Esophagus muscularis mucosa (tissue), 3 donors: ENCODE results near the gene PRPSAP1.

ENCODE experiments used
- CTCF ChIP-seq, 3 experiments: fragments of 200-600 bp in 2 of 3; fragments of 450-650 bp in 1 of 3; sonication (generic) in 2 of 3; IDR thresholded peaks; one replicate each; pipeline ENCODE4 v1.5.1; 2017 to 2019; ENCODE audit warnings: antibody characterized with exemption in 3 of 3, mild to moderate bottlenecking in 2 of 3, moderate library complexity in 1 of 3
- POLR2A ChIP-seq: fragments of 450-650 bp; IDR thresholded peaks from one replicate; pipeline ENCODE4 v1.6.1; 2017; ENCODE audit warnings: antibody characterized with exemption, moderate library complexity, mild to moderate bottlenecking, low read depth
- POLR2AphosphoS5 ChIP-seq, 2 donors: sonication (generic); formaldehyde crosslinking; IDR thresholded peaks; one replicate each; pipeline ENCODE4 v1.6.1; 2017; ENCODE audit warnings: antibody characterized with exemption in 2 of 2

DNA sequence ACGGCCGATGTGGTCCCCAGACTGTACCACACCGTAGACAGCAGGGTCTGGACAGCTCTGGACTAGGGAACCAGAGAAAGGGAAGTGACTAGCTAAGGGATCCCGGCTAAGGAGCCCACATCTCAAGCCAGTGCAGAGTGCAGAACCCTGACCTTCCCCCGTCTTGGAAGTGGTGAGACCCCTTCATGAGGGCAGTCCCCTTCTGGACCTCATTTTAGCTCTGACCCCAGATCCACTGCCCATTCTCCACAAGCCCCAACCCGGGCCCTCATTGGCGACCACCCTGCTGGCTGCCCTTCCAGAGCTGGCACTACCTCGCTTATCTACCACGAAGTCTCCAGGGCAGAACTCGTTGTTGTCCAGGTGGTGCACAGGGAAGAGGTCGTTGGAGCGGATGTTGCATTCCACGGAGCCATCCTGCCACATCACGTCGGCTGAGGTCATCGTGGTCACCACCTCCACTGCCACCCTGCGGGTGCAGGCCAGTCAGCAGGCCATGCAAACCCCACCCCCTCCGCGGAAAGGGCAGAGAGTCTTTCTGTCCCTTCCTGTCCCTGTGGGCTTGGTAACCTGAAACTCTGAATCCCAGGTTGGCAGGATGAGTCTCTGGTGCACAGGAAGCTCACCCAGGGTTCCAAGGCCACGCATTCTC, 44.9 kb upstream of the PRPSAP1 start:
- TF ChIP-seq CTCF (IDR thresholded peaks at IDR 0.05): no peak
- TF ChIP-seq POLR2A: no peak
- no peak for TF ChIP-seq POLR2AphosphoS5 (IDR thresholded peaks at IDR 0.05)
